Activated CD8-positive, alpha-beta T cell treated with anti-CD3 and anti-CD28 coated beads, Interleukin-2, amount 10 ng/mL, durations not matched to agents 7 days and 5 days (primary cell): ENCODE results near the gene FANCC. TPM values are rescaled to one million over a fixed set of nuclear protein-coding genes. Genes with fewer than 3 reads are reported as not detected.

ENCODE experiments used
- ATAC-seq: fragments of 150-1000 bp; cut with Tn5 transposase; one replicate; pipeline ENCODE4 v1.10.0; 2021; ENCODE audit warnings: moderate library complexity
- CTCF ChIA-PET: fragments of 350-600 bp; sonication (Branson Sonifier 250); formaldehyde crosslinking; loops from one replicate; lab custom pipeline; 2021; ENCODE audit warnings: antibody characterized with exemption; lab: Charles Lee
- POLR2A ChIA-PET: fragments of 350-600 bp; sonication (Branson Sonifier 250); formaldehyde crosslinking; loops from one replicate; lab custom pipeline; 2021; ENCODE audit warnings: antibody characterized with exemption; lab: Charles Lee
- DNase-seq: peaks from one replicate; pipeline ENCODE4 v3.0.0-alpha.2; 2020
- H3K27ac Mint-ChIP-seq: one replicate; pipeline ENCODE4 v1.8.0; 2021; ENCODE audit warnings: mild to moderate bottlenecking, mixed read lengths
- H3K27me3 Mint-ChIP-seq: one replicate; pipeline ENCODE4 v1.8.0; 2021; ENCODE audit warnings: low read depth, mixed read lengths
- H3K36me3 Mint-ChIP-seq: one replicate; pipeline ENCODE4 v1.8.0; 2021; ENCODE audit warnings: low read depth, mixed read lengths
- H3K4me1 Mint-ChIP-seq: one replicate; pipeline ENCODE4 v1.8.0; 2021; ENCODE audit warnings: low read depth, mixed read lengths
- H3K4me3 Mint-ChIP-seq: one replicate; pipeline ENCODE4 v1.8.0; 2021; ENCODE audit warnings: mild to moderate bottlenecking, mixed read lengths
- H3K9me3 Mint-ChIP-seq: one replicate; pipeline ENCODE4 v1.8.0; 2022; ENCODE audit warnings: mixed read lengths; ENCODE audit not compliant: insufficient read depth
- total RNA-seq, 2 experiments: library from RNA; stranded (reverse); gene quantifications; one replicate each; pipeline ENCODE4 v1.2.3, GENCODE V29; 2021

The FANCC gene
- total RNA-seq, 2 experiments from 2014 or later = 18.2 to 19.0 TPM

DNA sequence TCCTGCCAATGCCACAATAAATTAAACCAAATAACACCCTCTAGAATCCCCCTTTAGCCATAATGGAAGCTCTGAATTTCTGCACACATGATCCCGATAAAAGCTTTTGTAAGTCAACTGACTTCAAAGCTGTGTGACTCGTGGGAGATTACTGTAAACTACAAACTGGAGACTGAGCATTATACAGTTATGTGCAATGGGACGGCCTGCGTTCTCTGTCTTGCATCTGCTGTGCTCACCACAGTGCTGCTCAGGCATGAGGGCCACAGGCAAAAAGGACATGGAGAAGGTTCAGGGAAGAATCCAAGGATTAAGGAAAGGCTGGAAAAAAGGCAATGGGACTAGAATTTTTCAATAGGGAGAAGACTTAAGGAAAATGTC is 184.2 kb downstream of the FANCC start:
- H3K4me1 Mint-ChIP-seq = no peaks in the 10 kb centered on the region
- no peak overlapping the region for H3K4me3 Mint-ChIP-seq
- CTCF ChIA-PET = interaction anchor here (2.2 kb wide), 1 partner anchor 452 kb away, joined by 10 read pairs; no protein-coding TSS in a partner anchor
- H3K36me3 Mint-ChIP-seq = no peaks in the 10 kb centered on the region
- DNase-seq (no peak), ATAC-seq (no peak)
- H3K27ac Mint-ChIP-seq = no peak overlapping the region
- no peaks in the 10 kb centered on the region for H3K27me3 Mint-ChIP-seq
- POLR2A ChIA-PET = no interaction called here
- no peaks in the 10 kb centered on the region for H3K9me3 Mint-ChIP-seq

DNA sequence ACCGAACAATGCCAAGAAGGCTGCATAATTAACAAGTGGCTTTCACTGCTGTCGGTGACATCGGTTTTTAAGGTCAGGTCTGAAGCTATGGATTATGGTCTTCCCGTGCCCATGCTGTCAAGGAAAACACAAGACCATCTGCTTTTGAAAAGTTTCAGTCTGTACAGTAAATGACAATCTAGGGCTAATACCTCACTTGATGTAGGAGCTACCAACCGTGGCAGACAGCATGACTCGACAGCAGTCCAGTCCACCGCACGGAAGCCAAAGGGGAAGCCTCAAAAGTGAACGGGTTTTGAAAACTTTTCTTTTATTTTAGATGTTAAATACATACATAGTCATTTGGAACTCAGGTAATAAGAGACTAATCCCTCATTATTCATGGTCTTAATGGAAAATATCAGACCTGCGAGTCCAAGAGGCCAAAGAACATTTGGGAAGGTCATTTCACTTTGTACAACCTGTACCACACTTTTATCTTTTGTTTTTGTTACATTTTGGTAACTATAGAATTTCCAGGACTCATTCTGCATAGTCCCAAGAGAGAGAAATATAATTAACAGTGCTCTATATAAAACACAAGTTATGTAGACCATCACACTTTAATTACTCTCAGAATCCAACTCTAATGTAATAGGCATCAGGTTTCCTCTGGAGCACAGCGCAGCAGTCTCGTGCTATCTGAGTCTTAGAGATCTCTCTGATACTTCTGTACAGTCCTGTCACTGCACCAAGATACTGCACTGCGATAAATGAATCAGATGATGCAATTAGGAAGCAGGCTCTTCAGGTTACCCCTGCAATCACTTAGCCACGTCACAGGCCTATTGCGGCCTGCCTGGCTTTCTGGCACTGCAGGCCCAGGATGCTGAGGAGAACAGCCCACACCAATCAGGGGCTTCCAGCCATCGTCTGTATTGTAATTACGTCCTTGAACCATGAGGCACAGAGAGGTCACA is 184.9 kb downstream of the FANCC start:
- Mint-ChIP-seq H3K9me3 (no peaks in the 10 kb centered on the region), H3K36me3 (no peaks in the 10 kb centered on the region), H3K27me3 (no peaks in the 10 kb centered on the region), H3K4me1 (no peaks in the 10 kb centered on the region), H3K4me3 (no peak overlapping the region), H3K27ac (no peak overlapping the region)
- ATAC-seq = no peak
- no peak for DNase-seq
- ChIA-PET CTCF (interaction anchor here (0.7 to 8.5 kb wide), 15 partner anchors 10 to 1085 kb away, joined by 3 to 194 read pairs (median 8); no protein-coding TSS in a partner anchor), POLR2A (no interaction called here)

DNA sequence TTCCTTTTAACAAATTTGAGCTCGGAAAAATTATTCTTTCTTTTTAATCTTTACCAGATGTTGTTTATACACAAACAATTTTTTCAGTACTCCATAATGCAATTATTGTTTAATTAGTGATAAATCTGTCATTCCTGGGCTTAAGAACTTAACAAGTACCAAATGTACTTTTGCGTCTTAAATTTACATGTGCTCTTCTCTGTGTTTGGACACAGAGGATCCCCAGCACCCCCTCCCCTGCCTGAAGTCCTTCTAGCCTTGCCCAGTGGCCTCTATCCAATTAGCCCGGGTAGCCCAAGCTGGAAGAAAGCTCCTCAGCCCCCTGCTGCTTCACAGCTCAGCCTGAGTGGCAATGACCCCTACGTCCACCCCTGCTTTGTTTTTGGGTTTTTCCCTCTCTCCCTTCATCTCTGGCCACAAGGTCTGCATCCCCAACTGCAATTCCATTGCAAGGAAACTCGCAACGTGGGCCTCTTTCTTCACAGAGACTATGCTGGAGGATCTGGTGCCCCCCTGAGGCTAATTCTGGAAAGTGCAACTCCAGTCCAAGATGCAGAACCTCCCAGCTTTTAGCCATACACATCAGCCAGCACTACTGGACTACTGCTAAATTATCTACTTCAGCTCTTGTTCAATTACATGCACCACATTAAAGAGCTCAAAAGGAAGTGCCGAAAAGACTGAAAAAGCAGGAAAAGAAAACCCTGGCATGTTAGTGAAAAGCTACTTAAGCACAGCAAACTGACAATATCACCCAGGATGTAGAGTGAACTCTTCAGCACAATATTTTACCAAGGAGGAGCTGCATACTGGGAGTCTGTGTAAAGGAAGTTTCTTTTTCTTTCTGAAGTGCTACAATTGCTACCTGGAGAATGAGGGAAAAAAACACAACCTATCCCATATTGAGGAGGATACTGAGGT is 186.2 kb downstream of the FANCC start:
- ChIA-PET POLR2A (interaction anchor here (1.0 kb wide), 1 partner anchor 405 kb away, joined by 3 read pairs; the partner anchor contains the start of gene AOPEP), CTCF (interaction anchor here (0.6 to 8.5 kb wide), 53 partner anchors 9 to 1086 kb away, joined by 3 to 194 read pairs (median 4); no protein-coding TSS in a partner anchor)
- no peak overlapping the region for H3K27ac Mint-ChIP-seq
- ATAC-seq (no peak), DNase-seq (peak; percentile 56)
- H3K27me3 Mint-ChIP-seq = no peaks in the 10 kb centered on the region
- H3K4me1 Mint-ChIP-seq = no peaks in the 10 kb centered on the region
- H3K4me3 Mint-ChIP-seq = no peak overlapping the region
- H3K9me3 Mint-ChIP-seq = no peaks in the 10 kb centered on the region
- H3K36me3 Mint-ChIP-seq = no peaks in the 10 kb centered on the region

DNA sequence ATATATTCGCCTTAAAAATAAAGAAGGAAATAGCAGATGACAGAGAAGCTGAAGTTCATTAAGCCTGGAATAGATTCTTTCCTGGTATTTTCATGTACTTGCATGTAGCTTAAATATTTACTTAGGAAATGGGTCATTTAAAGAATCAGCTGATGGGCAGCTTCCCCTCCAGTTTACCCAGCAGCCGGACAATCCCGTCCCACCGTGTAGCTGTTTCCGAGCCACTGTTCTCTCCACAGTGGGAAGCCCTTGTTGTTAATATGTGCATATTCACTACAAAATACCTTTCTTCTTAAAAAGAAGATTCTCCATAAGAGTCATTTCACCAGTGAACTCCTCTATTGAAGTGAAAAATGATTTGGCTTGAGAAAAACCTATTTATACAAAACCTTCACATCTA is 187.0 kb downstream of the FANCC start:
- H3K9me3 Mint-ChIP-seq = no peaks in the 10 kb centered on the region
- no peaks in the 10 kb centered on the region for H3K27me3 Mint-ChIP-seq
- POLR2A ChIA-PET = no interaction called here
- H3K36me3 Mint-ChIP-seq = no peaks in the 10 kb centered on the region
- no peak overlapping the region for H3K27ac Mint-ChIP-seq
- CTCF ChIA-PET = interaction anchor here (0.8 to 8.5 kb wide), 34 partner anchors 8 to 1087 kb away, joined by 3 to 194 read pairs (median 4); no protein-coding TSS in a partner anchor
- no peaks in the 10 kb centered on the region for H3K4me1 Mint-ChIP-seq
- DNase-seq (no peak), ATAC-seq (no peak)
- H3K4me3 Mint-ChIP-seq = no peak overlapping the region

DNA sequence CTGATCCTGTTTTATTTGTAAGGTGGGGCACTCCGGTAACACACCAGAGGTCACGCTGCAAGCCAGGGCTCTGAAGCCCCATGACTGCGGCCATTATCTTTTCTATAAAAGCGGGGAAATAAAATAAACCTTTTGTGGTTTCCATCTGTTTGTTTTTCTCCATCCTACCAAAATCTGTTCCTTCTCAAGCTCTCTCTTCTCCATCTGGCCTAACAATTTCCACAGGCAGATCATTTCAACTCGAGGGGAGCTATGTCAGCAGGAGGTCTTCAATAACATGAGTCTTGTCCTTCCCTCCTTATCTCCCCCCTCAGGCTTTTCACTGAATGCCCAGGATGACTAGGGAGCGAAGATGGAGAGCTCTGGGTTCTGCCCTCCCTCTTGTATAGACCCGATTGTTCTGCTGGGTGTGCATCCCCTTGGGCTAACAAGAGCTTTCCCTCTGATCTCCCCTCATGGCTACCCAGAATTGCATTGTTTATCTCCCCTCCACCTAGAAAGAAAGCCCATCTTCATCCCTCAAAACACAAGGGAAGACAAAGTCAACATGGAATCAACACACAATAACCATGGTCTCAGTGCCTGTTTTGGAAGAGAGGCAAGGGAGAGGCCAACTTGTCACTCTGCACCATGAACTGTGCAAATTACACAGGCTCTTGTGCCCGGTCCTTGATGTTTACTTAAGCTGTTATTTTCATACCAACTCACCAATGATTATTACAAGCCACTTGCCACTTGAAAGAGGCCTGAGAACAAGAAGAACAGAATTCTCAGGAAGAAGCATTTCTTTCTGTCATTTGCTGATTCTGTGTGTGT is 187.8 kb downstream of the FANCC start:
- Mint-ChIP-seq H3K9me3 (no peaks in the 10 kb centered on the region), H3K4me3 (no peak overlapping the region), H3K27me3 (no peaks in the 10 kb centered on the region), H3K27ac (no peak overlapping the region), H3K36me3 (no peaks in the 10 kb centered on the region), H3K4me1 (no peaks in the 10 kb centered on the region)
- DNase-seq (no peak), ATAC-seq (no peak)
- ChIA-PET CTCF (interaction anchor here (0.8 to 8.5 kb wide), 18 partner anchors 11 to 464 kb away, joined by 3 to 194 read pairs (median 5); no protein-coding TSS in a partner anchor), POLR2A (no interaction called here)

DNA sequence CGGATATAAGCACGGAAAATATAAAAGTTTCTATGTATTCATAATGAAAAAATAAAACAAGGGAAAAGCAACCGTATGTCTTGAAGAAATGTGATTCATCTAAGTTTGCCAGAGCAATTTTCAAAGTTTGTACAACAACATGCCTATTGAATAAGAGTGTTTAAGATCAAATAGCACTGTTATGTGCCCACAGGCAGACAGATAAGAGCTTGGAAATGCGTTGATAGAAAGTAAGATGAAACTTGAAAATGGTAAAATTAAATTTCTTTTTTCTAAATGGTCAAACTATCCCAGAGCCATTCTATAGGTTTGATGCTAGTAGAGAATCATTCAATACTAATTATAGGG is 189.4 kb downstream of the FANCC start:
- H3K36me3 Mint-ChIP-seq = no peaks in the 10 kb centered on the region
- DNase-seq (no peak), ATAC-seq (no peak)
- CTCF ChIA-PET = interaction anchor here (0.6 to 8.5 kb wide), 30 partner anchors 9 to 471 kb away, joined by 3 to 194 read pairs (median 4); no protein-coding TSS in a partner anchor
- no peak overlapping the region for H3K27ac Mint-ChIP-seq
- H3K4me1 Mint-ChIP-seq = no peaks in the 10 kb centered on the region
- no peak overlapping the region for H3K4me3 Mint-ChIP-seq
- no peaks in the 10 kb centered on the region for H3K27me3 Mint-ChIP-seq
- no peaks in the 10 kb centered on the region for H3K9me3 Mint-ChIP-seq
- POLR2A ChIA-PET = interaction anchor here (0.6 kb wide), 1 partner anchor 935 kb away, joined by 3 read pairs; no protein-coding TSS in a partner anchor

DNA sequence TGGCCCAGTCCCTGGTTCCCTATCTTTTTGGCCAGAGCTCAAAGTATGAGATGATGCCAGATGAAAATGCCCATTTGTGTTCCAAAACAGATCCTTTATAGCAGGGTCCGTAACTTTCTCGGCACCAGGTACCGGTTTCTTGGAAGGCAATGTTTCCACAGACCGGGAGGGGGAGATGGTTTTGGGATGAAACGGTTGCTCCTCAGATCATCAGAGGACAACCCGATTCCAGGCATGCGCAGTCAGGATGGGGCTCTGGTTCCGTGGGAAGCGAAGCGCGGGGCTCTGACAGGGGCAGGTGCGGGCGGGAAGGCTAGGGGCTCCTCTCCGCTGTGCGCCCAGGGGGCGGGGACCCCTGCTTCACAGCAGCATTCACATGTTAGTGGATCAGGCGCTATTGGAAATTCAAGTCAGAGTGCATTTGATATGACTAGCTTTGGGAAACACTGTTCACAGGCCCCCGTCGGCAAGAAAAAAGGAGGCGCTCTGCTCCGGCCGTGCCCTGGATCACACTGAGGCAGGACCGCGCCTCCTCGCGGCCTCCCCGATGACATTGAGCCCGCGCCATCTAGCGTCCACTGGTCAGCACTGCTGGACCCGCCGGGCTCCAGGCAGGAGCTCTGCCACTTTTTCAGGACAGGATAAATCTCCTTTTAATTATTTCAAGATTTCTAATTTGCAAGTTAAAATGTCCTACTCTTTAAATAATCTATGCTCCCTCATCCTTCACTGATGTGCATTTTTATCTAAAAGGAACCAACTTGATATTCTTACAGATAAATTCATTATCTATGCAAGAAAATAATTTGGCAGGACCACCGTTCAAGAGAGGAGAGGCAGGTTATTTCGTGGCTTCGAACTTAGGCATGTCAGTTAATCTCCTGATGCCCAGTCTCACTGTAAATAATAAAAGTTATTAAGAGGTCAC is 190.0 kb downstream of the FANCC start:
- Mint-ChIP-seq H3K27ac (no peak overlapping the region), H3K4me1 (no peaks in the 10 kb centered on the region), H3K9me3 (no peaks in the 10 kb centered on the region), H3K27me3 (no peaks in the 10 kb centered on the region), H3K4me3 (no peak overlapping the region), H3K36me3 (no peaks in the 10 kb centered on the region)
- DNase-seq = peak; percentile 79
- ChIA-PET POLR2A (interaction anchor here (0.6 kb wide), 1 partner anchor 936 kb away, joined by 3 read pairs; no protein-coding TSS in a partner anchor), CTCF (interaction anchor here (0.6 to 8.5 kb wide), 34 partner anchors 8 to 470 kb away, joined by 3 to 194 read pairs (median 4); no protein-coding TSS in a partner anchor)
- ATAC-seq = peak; percentile 96

DNA sequence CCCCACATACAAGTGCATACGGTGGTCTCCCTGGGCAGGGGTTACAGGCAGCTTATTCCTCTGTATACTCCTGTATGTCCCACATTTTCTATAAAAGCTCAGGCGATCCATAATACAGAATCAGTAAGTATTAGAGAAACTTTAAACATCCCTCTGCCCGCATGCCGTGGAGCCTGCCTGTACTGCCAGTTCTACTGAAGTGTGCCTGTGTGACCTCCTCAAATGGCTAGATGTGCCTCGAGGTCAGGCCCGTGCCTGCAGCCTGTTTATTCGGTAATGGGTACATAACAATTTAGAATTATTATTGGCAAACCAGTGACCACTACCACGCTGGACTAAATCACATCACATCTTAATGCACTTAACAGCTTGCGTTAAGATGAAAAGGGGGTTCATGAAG is 190.8 kb downstream of the FANCC start:
- H3K4me3 Mint-ChIP-seq = no peak overlapping the region
- no peaks in the 10 kb centered on the region for H3K9me3 Mint-ChIP-seq

DNA sequence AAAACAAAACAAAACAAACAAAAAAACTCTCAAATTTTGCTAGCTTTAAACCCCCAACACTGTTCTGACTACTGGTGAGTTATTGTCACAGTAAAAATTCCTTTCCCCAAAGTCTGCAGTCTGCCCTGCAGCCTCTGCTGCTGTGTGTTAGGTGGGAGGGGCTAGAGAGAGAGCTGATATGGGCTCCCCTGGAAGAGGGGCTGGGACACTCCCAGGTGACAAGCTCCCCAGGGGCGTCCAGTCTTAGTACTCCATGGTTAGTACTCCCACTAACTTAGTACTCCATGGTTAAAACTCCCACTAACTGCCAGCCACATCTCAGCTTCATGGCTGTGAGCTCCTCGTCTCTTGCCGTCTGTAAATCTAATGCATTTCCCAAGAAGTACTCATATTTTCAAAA is 191.9 kb downstream of the FANCC start:
- no peaks in the 10 kb centered on the region for H3K36me3 Mint-ChIP-seq
- no peaks in the 10 kb centered on the region for H3K4me1 Mint-ChIP-seq
- no peaks in the 10 kb centered on the region for H3K27me3 Mint-ChIP-seq
- CTCF ChIA-PET = interaction anchor here (0.8 to 8.5 kb wide), 8 partner anchors 9 to 457 kb away, joined by 3 to 194 read pairs (median 4); no protein-coding TSS in a partner anchor
- no peaks in the 10 kb centered on the region for H3K9me3 Mint-ChIP-seq
- POLR2A ChIA-PET = no interaction called here
- no peak overlapping the region for H3K27ac Mint-ChIP-seq
- ATAC-seq = no peak
- H3K4me3 Mint-ChIP-seq = no peak overlapping the region
- no peak for DNase-seq

More for the DNA sequence above, 190.8 kb downstream of the FANCC start:
- no peaks in the 10 kb centered on the region for H3K36me3 Mint-ChIP-seq
- H3K27ac Mint-ChIP-seq = no peak overlapping the region
- H3K4me1 Mint-ChIP-seq = no peaks in the 10 kb centered on the region
- DNase-seq (no peak), ATAC-seq (no peak)
- no peaks in the 10 kb centered on the region for H3K27me3 Mint-ChIP-seq
- ChIA-PET POLR2A (no interaction called here), CTCF (interaction anchor here (0.6 to 8.5 kb wide), 16 partner anchors 8 to 458 kb away, joined by 3 to 194 read pairs (median 5); no protein-coding TSS in a partner anchor)
